SK-N-MC (cell line): ENCODE results near the gene SYCP2.

ENCODE experiments used
- EZH2 ChIP-seq: fragments of 200-600 bp; sonication (generic); IDR thresholded peaks from one replicate; pipeline ENCODE4 v1.6.1; 2017; ENCODE audit warnings: antibody characterized with exemption
- FOXP2 ChIP-seq: optimal IDR thresholded peaks from 2 replicates; pipeline ENCODE3; 2011; ENCODE audit warnings: mild to moderate bottlenecking, moderate library complexity; ENCODE audit not compliant: insufficient read depth; ENCODE audit errors: extremely low read length, control extremely low read depth
- POLR2AphosphoS5 ChIP-seq: IDR thresholded peaks from 2 replicates; pipeline ENCODE4 v1.6.1; 2012; ENCODE audit warnings: mild to moderate bottlenecking, low read depth, low read length, borderline replicate concordance

GRCh38 chr20:59835057-59835447, 98.4 kb downstream of the SYCP2 start:
- TF ChIP-seq EZH2 (no peak), POLR2AphosphoS5 (no peak), FOXP2 (no peak)
